ENCODE data around the gene LHFPL2.

The LHFPL2 gene

DNA sequence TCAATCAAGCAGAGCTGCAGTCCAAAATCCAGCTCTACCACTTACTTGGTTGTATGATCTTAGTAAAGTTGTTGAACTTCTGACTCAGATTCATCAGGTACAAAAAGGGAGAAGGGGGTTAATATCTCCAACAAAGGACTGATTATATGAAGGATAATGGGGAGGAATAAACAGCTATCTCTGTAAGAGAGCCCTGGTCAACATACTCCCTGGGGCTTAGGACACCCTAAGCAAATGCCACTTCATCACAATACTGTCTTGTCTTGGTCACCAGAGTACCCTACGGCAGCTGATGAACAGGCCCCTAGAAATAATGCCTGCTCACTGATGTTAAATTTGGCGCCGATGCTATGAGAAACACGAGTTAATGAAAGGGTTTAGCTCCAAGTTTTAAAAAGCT lies 34.8 kb downstream of the LHFPL2 start:
- DNase-seq = no peak

DNA sequence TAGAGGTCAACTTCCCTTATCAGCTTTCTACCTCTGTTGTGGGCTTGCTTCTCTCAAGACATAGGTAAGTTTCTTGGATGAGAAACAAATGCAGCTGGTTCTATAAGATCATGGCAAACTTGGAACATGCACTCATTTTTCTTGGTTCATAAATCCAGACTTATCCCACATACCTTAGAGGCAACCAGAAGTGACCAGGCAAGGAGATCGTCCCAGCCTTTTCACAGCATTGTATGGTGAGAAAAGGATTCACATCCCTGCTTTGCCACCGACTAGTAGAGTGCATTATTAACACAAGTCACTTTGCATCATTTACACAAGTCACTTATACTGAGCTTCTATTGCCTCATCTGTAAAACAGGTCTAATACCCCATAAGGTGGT lies 35.4 kb downstream of the LHFPL2 start:
- DNase-seq = no peak

DNA sequence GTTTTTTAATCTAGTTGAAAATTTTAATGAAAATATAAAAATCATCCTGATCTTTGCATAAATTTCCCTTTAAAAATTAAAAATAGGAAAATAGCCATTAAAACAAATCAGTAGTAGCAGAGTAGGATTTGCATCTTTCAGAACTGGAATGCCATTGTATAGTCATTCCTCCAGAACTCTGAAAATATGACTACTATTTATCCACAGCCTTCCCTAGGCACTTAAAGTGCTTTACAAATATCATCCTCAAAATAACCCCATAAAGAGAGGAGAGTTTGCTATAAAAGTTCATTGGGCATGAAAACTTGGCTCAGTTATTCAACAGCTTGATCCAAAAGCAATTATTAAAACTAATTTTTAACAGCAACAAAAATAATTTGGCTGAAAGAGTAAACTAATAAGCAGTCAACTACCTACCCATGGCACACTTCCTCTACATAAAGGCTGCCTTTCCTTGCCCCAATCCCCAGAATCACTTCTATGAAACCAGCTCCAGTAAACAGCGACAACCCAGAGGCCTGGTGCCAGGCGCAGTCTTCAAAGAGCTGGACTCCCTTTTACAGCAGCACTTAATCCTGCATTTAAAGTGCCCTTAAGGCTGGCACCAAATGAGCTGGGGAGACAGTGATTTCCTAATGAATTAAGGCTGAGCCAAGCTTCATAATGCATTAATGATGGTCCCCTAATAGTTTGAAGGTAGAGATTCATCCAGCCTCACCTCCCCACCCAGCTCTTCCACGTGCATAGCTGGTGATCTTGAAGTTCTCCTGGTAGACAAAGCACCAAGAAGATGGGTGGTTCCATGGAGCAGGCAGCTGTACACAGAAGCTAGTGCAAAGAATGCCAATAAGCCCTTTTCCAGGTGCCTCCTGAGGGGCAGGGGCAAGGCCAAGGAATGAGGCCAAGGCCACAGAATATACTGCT lies 36.1 kb downstream of the LHFPL2 start:
- DNase-seq = no peak

DNA sequence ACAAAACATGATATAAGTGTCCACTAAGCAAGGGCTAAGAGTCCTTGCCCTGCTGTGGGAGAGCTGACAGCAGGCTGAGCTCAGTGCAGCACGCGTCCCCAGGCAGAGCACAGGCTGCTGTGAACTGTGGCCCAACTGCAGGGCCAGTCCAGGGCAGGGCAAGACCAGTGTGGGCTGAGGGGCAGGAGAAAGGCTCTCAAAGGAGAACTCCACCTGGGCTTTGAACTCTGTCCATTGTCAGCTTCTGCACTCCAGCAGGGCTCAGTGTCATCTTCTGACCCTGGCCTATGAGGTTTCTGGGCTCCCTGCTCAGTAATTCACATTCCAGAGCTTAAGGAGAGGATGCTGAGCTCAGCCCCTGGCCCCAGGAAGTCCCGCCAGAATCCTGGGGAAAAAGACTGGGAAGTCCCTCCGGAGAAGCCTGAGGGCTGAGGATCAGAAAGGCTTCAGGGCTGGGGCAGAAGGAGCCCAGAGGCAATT lies 37.4 kb downstream of the LHFPL2 start:
- DNase-seq = no peak

DNA sequence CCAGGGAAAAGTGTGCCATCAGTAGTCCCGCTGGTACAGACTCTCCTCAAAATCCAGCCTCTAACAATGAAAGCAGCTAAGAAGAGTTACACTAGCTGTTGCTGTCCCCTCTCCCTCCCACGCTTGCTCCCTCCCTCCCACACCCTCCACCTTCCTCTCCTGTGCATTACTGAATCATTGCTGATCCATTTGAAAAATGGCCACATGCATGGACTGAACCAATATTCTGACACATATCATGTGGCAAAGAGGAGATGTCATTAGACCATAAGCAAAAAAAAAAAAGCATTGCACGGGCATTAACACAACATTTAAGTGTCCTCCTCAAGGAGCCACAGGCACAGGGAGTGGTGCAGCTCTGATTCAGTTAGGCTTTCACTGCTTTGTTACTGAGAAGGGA lies 37.9 kb downstream of the LHFPL2 start:
- no peak for DNase-seq

DNA sequence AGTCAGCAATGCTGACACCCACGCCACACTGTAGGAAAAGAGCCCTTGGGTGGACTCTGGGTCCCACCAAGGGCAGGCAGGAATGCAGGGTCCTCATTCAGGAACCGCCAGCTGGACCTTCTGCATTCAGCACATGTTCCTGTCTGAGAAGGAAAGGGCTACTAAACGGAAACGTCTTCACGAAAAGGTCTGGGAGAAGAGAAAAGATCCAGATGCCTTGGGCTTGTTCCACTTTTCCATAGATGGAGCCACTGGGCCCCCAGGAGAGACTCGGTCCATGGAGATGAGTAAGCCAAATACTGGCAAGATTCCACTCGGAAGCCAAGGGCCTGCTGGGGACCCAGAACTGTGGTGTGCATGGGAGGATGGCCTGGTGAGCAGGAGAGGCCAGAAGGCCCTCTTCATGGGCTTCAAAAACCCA lies 38.4 kb downstream of the LHFPL2 start:
- no peak for DNase-seq

DNA sequence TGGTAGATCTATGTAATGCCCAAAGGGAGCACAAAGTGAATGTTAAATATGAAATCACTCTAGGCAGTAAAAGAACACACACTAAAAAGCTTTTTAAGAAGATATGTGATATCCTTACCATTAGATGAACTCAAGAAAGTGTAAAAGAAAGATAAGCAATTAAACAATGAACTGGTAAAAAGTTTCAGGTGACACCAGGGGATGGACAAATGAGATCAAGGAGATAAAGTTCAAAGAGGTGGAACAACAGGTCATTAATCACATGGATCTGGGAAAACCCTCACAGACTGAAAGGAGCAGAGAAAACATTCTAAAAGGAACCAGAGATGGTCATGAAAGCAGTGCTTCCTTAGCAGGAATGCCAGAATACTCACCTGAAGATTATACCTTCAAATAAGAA lies 40.7 kb downstream of the LHFPL2 start:
- no peak for DNase-seq

DNA sequence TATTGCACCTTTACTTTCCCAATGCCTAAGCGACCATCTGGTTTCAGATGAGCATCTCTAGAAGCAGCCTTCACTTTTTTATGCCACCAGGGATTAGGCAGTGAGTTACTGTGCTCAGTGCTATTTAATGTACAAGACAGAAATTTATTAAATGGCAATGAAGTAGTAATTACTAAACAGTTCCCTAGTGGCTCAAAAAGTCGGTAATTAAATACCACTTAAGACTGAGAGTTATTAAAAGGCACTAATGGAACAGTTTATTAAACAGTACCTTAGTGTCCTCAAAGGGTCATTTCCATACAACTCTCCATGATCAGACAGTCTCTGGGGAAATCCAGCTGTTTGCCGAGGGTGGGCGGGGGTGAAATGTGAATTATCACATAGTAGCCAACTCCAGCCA lies 42.3 kb downstream of the LHFPL2 start:
- no peak for DNase-seq

DNA sequence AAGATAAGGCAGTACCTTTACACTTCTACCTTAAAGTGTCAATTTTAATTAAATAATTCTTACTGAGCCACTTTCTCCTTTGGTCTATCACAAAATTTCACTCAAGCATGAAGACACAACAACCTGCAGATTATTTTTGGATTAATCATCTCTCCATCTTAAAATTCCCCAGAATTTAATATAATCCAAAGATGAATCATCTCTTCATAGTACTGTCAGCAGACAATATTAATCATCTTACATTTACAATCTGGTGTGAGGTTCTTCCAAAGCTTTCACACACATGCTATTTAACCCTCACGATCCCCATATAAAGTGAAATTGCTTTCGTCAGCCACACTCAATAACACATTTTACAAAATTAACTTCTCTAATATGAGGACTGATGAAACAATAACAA lies 43.0 kb downstream of the LHFPL2 start:
- DNase-seq = no peak

DNA sequence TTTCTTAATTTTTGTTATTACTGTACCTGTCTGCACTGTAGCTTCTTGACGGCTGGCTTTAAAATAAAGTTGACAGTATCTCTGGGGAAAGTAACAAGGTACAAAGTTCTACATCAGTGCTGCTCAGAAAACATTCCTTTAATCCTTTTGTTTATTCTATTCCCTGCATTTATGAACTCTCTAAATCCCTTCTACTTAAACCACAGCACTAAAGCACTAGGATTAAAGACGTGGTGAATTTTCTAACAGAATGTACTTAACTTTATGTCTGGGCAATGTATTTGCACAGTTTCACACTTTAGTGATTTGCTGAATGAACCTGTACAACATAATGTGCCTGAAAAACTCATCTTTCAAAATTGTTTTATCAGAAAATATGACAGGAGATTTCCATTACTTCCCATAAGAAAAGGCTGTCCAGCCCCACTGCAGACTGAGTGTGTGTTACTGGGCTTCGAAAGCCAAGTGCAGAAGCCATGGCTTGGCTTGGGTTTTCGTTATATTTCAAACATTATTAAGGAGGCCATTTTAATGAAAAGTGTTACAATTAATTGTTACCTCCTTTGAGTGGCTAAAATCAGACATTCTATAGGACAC lies 43.8 kb downstream of the LHFPL2 start:
- no peak for DNase-seq

DNA sequence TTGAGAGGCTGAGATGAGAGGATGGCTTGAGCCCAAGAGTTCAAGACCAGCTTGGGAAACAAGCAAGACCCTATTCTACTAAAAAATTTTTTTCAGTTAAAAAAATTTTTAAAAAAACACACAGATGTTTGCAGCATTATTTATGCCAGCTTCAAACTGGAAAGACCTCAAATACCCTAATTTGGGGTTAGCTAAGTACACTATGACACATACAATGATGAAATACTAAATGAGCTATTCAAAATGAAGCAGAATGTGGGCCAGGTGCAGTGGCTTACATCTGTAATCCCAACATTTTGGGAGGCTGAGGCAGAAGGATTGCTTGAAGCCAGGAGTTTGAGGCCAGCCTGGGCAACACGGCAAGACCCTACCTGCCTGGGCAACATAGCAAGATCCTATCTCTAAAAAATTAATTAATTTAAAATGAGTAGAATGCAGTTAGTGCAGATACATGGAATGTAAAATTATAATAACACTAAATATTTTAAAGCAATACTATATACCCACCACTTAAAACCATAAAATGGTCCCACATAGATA lies 44.9 kb downstream of the LHFPL2 start:
- no peak for DNase-seq

DNA sequence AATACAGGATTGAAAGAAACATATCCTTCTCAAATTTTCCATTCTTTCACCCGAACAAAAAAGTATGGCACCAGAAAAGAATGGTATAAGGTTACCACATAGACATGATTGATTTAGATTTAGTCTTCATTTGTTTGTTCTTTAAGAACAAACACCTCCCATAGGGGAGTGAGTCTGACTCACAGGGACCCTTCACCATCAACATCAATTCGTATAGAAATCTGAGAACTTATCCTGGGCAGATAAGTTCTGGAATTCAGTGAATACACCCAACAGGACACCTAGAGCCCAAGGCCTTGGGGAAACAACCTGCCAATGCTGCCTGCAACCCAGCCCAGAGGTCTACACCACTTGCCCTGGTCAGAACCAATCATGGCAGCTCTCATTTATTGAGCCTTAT lies 46.2 kb downstream of the LHFPL2 start:
- DNase-seq = no peak

DNA sequence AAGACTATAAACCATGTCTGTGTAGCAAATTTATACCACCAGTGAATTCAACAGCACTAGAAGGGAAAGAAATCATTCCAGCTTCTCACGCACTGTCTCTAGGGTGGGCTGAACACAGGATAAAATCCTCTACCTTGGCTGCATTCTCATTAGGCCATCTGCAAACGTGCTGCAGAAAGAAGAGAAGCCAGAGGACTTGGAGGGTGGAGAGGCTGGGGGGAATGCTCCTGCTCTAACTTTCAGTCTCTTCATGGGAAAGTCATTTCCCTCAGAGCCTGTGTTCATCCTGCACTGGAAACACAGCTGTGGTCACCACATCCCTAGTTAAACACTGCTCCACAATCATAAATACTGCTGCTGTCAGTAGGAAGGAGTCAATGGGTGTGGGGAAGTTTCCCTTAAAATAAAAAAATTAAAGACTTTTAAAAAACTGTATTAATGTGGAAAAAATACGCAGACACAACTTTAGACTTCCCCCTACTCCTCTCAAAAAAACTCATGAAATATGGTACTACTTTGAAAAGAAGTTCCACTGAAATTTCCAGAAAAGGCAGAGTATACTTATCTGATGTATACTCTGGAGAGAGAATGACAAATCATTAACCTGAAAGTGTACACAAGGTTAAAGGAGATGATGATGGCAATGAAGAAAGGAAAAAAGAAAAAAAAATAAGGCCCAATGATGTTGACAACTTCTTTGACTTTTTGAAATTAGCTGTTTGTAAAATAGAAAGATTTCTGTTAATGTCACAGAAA lies 46.8 kb downstream of the LHFPL2 start:
- no peak for DNase-seq

DNA sequence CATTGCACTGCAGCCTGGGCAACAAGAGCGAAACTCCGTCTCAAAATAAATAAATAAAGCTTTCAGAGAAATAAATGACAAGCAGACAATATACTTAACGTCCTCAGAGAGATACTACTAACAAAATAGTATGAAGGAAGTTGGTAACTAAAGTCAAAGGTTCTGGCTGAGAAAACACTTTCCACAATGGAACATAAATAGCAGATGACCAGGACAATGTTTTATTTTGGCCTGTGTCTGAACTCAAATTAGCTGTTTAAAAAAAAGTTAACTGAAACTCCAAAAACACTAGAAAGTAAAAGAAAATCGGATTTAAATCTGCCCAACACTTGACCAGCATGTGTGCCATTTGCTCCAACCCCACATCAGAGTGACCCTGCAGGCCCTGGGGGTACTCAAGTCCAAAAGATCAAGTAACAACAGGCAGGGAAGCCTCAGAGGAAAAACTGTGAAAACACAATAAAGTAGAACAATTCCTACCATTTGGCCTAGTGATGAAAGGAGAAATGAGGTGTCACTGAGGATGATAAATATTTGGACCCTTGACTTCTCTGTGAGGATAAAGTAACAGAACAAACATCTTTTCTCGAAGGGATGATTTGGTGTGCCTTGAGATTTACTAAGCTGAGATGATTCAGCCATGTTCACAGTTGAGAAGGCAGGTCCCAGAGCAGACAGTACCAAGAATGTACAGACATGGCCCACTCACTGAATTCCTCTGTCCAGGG lies 47.7 kb downstream of the LHFPL2 start:
- DNase-seq = no peak

DNA sequence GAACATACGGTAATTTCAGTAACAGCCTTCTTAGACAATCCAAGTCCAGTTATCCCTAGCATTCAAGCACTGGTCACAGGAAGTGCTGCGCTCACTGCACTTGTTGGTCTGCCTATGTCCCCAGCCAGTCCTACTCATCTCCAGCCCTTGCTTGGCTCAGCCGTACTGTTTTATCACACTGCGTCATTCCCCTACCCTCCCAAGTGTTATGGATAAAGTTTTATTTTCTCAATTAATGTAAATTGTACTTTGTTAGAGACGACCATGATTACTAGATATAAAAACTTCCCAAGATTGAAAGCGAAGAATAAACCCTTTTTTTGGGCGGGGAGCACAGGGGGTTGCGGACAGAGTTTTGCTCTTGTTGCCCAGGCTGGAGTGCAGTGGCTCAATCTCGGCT lies 49.6 kb downstream of the LHFPL2 start:
- no peak for DNase-seq

DNA sequence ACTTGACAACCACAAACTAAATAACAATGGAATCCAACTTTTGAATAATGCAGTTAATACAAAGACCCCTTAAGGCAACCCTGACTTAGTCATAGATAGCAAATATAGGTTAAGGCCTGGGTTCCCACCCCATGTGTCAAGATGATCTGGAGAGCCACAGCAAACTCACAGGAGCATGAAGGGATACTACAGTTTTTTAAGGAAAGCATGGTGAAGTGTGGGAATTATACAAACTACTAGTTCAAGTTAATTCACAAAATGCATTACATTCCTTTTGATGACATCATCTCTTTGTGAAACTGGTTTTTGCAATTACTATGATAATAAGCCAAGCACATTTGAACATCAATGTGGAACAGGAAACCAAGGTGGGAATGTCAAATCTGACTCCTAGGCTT lies 50.6 kb downstream of the LHFPL2 start:
- DNase-seq = no peak

DNA sequence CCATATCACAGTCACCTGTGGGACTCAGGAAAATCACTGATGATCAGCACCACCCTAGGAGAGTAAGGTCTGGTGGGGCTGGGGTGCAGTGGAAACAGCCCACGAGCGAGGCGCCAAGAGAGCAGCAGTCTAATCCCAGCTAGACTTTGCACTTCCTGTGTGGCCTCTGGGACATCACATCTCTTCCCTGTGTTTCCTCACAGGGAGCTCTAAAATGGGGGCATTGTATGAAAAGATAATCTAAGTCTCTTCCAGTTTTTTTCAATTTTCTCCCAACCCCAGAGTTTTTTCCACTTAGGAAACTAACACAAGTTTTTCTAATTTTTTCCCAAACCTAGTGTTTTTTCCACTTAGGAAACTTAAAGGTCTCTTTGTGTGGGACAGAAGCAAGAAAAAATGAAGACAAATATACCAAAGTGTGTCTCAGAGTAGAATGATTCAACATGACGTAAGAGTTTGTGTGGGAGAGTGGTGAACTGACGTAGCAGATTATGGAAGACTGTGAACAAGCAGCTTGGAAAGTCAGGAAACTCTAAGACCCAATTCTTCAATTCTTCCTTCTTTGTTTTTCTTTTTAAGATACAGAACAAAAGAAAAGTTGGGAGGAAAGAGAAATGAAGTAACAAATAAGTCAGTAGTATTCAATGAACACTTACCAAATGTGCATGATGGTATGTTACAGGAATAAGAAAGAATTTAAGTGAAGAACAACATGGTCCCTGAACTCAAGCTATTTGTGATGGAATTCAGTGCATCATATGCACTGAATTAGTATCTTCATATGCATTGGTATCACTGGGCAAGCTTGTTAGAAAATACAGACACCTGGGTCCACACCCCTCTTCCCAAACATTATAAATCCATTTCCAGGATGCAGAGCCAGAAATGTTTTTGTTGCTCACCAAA lies 51.3 kb downstream of the LHFPL2 start:
- DNase-seq = no peak

DNA sequence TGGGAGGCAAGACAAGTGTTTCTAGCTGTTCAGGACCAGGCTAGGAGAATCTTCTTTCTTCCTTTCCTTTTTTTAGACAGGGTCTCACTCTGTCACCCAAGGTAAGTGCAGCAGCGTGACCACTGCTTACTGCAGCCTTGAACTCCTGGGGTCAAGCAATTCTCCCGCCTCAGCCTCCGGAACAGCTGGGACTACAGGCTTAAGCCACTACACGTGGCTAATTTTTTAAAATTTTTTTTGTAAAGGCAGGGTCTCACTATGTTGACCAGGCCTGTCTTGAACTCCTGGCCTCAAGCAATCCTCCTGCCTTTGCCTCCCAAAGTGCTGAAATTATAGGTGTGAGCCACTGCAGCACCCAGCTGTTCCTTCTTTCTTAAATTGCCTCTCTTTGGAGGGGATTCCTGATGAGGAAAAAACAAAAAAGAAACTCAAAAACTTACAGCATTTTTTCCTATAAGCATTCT lies 53.1 kb downstream of the LHFPL2 start:
- DNase-seq = no peak

DNA sequence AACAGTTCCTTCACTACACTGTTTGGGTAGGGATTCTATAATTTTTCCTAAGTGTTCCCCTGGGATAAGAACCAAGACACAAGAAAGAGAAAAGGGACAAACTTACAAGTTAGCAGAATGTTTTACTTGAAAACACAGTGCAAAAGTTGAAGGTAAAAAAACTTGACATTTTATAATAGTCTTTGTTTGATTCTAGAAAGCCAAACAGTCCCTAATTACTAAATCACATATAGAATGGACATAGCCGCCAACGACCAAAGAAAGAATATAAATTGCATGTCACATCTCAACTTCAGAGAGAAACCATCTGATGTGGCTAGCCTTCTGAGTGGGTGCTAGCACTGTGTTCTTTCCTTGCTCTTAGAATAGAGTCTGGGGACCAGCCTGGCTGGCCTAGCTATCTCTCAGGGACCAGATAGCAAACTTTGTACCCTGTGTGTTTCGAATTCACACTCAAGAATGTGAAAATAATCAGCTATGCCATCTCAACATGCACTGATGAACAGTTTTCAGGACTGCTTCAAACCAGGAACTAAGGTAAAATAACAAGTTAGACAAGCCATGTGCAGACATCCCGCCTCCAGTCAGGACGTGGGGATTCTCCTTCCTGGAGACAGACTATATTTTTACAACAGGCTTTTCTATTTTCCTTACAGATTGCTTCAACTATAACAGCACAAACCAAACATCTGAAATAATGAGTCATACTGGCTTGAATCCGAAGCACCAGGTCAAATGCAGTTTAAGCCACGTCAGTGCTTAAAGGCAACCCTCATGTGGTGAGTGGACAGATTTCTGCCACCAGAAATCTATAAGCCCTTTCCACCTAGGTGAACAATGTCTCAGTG lies 53.7 kb downstream of the LHFPL2 start:
- no peak for DNase-seq

DNA sequence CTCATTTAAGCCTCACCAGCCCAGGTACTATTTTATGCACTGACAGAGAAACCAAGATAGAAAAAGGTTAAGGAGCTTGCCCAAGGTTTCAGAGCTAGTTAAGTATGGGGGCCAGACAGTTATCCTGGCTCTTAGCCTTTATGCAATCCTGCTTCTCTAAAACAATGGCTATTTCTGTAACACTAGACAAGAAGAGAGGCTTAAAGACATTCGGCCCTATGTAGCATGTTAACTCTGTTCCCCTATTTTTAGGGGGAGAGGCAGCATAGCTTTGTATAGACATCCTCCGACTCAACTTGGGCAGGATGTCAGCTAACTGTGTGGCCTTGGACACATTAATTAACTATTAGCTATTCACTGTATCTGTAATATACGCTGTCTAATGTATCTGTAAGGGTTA lies 54.6 kb downstream of the LHFPL2 start:
- DNase-seq = no peak

DNA sequence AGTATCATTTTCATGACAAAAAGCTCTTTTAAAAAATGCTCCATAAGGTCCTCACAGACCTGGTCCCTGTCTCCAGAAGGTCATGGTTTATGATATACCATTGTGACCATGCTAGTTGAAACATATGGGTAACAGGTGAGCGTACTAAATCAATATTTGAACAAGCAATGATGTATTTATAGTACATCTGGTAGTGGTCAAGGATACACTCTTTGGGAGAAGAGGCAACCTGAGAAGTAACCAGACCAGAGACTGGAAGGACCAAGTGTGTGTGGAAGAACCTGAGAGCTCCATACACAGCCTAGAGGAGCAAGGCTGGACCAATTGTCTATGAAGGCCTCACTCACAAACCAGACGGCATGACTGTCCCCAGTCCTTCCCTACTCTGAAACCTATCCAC lies 55.1 kb downstream of the LHFPL2 start:
- DNase-seq = no peak
